Memory B cell (primary cell): Measurements from ENCODE around the gene ARHGEF7.
A peak's percentile ranks its signal among the peaks of the same experiment; 100 is the strongest.
"Not testable (repeated sequence)": the region's sequence is repeated elsewhere in the genome, so short reads cannot be mapped to it uniquely, and the experiment has no call there.

ENCODE experiments used
- ATAC-seq: fragments of 150-1000 bp; cut with Tn5 transposase; 2 replicates; pipeline ENCODE4 v1.10.0; 2021; ENCODE audit warnings: low read depth, mild to moderate bottlenecking, moderate library complexity
- DNase-seq, 2 donors: peaks; one replicate each; pipeline ENCODE4 v3.0.0; 2022; ENCODE audit warnings: low spot score in 2 of 2
- H3K27ac Mint-ChIP-seq: one replicate; pipeline ENCODE4 v1.8.0; 2022; ENCODE audit warnings: mild to moderate bottlenecking, moderate library complexity, mixed read lengths
- H3K27me3 Mint-ChIP-seq: one replicate; pipeline ENCODE4 v1.8.0; 2022; ENCODE audit warnings: mixed read lengths
- H3K36me3 Mint-ChIP-seq: one replicate; pipeline ENCODE4 v1.8.0; 2022; ENCODE audit warnings: mild to moderate bottlenecking, mixed read lengths
- H3K4me1 Mint-ChIP-seq: one replicate; pipeline ENCODE4 v1.8.0; 2022; ENCODE audit warnings: mixed read lengths
- H3K4me3 Mint-ChIP-seq: one replicate; pipeline ENCODE4 v1.8.0; 2022; ENCODE audit warnings: mild to moderate bottlenecking, moderate library complexity, mixed read lengths
- H3K9me3 Mint-ChIP-seq: one replicate; pipeline ENCODE4 v1.8.0; 2022; ENCODE audit warnings: mixed read lengths

ARHGEF7 gene, protein sequence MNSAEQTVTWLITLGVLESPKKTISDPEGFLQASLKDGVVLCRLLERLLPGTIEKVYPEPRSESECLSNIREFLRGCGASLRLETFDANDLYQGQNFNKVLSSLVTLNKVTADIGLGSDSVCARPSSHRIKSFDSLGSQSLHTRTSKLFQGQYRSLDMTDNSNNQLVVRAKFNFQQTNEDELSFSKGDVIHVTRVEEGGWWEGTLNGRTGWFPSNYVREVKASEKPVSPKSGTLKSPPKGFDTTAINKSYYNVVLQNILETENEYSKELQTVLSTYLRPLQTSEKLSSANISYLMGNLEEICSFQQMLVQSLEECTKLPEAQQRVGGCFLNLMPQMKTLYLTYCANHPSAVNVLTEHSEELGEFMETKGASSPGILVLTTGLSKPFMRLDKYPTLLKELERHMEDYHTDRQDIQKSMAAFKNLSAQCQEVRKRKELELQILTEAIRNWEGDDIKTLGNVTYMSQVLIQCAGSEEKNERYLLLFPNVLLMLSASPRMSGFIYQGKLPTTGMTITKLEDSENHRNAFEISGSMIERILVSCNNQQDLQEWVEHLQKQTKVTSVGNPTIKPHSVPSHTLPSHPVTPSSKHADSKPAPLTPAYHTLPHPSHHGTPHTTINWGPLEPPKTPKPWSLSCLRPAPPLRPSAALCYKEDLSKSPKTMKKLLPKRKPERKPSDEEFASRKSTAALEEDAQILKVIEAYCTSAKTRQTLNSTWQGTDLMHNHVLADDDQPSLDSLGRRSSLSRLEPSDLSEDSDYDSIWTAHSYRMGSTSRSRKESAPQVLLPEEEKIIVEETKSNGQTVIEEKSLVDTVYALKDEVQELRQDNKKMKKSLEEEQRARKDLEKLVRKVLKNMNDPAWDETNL

DNA sequence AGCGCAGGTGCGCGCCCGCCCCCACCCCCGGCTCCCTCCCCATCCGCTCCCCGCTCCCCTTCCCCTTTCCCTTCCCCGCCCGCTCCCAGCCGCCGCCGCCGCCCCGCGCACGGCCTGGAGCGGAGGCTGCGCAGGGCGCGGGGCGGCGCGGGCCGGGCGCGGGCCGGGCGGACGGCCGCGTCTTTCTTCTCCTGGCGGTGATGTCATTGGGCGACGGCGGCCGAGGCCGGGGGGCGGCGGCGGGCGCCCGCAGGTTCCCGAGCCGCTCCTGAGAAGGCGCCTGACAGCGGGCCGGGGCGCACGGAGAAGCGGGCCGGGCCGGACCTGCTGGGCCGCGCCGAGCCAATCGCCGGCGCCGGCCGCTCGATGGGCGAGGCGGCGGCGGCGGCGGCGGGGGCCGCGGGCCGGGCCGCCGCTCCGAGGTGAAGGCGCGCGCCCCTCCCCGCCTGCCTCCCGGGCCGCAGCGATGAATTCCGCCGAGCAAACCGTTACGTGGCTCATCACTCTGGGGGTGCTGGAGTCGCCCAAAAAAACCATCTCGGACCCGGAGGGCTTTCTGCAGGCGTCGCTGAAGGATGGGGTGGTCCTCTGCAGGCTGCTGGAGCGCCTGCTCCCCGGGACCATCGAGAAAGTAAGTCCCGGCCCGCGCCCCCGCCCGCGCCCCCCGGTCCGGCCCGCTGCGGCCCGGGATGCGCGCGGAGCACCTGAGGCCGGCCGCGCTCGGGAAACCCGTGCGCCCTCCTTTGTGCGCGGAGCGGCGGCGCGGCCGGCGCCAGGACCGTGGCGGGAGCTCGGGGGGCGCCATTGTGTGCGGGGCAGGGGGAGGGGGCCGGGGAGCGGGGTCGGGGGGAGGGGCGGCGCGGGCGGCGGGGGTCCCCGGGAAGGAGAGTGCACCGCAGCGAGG lies at the start of gene ARHGEF7:
Gene ARHGEF7, plus strand, starts transcription at position 250 of the 904 bp plus-strand sequence. Its CDS starts 217 bp downstream, at position 467.
- ATAC-seq: peak; percentile 39
- Mint-ChIP-seq H3K4me3 (peak within 1 kb of the TSS; percentile 87), H3K36me3 (no peaks in the 10 kb centered on the region), H3K27me3 (peaks cover 25% of the 10 kb centered on the region), H3K27ac (no peak within 1 kb of the TSS), H3K9me3 (no peaks in the 10 kb centered on the region), H3K4me1 (peaks cover 11% of the 10 kb centered on the region)
- no peak for DNase-seq

DNA sequence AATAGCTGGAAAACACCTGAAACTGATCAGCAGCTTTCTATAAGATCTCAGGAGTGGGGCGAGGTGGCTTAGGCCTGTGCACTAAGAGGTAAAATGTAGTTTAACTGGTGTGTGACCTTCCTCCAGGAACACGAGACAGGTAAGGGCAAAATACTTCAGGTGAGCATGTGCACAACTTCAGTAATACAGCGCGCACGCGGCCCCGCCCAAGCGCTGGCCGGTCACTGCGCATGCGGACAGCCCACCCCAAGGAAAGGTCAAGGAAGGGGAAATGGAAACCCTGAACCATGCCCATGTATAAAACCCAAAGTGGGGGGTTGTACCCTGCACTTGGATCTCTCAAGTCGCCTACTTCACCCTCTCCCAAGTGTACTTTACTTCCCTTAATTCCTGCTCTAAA lies 49.4 kb upstream of the ARHGEF7 start:
- Mint-ChIP-seq H3K36me3 (peaks cover 3% of the 10 kb centered on the region), H3K4me3 (no peak overlapping the region), H3K27me3 (peaks cover 23% of the 10 kb centered on the region), H3K27ac (no peak overlapping the region), H3K9me3 (peaks cover 2% of the 10 kb centered on the region), H3K4me1 (peaks cover 9% of the 10 kb centered on the region)
- ATAC-seq (no peak), DNase-seq (no peak)

DNA sequence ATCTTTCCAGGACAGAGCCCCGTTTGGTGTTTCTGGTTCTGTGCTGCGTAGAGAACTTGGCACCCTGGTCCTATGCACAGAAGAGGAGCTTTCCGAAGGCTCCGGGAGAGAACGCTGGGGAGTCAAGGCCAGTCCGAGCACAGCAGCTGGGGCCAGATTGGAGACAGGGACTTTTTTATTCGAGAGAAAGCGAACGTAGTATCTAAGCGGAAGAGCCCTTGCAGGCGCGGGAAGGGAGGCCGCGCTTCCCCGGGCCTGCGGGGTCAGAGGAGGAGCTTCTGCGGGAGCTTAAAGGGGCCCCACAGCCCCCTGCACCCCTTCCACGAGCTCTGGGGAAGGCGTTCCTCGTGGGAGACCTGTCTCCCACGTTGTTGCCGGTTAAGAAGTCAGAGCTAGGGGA lies 48.6 kb upstream of the ARHGEF7 start:
- peaks cover 4% of the 10 kb centered on the region for H3K36me3 Mint-ChIP-seq
- H3K27ac Mint-ChIP-seq: no peak overlapping the region
- peaks cover 13% of the 10 kb centered on the region for H3K4me1 Mint-ChIP-seq
- peaks cover 22% of the 10 kb centered on the region for H3K27me3 Mint-ChIP-seq
- DNase-seq: no peak
- no peak for ATAC-seq
- H3K9me3 Mint-ChIP-seq: peaks cover 7% of the 10 kb centered on the region
- peak overlapping the region; percentile 78 for H3K4me3 Mint-ChIP-seq

DNA sequence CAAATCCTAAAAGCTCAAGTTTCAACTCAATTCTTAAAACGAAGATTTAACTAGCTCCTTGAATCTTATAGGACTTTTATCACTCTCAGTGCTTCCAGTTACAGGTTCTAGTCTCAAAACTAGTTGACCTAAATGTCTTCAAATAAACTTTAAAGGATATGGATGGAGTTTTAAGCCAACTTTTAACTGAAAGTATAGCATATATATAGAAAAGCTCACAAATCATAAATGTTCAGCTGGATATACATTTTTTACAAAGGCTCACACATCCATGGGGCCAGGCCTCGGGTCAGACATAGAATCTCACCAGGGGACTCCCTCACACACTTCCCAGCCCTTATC lies 47.1 kb upstream of the ARHGEF7 start:
- no peak for DNase-seq
- ATAC-seq: no peak
- H3K27me3 Mint-ChIP-seq: peaks cover 16% of the 10 kb centered on the region
- H3K4me3 Mint-ChIP-seq: peak overlapping the region; percentile 82
- H3K36me3 Mint-ChIP-seq: peaks cover 10% of the 10 kb centered on the region
- no peak overlapping the region for H3K27ac Mint-ChIP-seq
- H3K4me1 Mint-ChIP-seq: peaks cover 13% of the 10 kb centered on the region
- peaks cover 12% of the 10 kb centered on the region for H3K9me3 Mint-ChIP-seq

DNA sequence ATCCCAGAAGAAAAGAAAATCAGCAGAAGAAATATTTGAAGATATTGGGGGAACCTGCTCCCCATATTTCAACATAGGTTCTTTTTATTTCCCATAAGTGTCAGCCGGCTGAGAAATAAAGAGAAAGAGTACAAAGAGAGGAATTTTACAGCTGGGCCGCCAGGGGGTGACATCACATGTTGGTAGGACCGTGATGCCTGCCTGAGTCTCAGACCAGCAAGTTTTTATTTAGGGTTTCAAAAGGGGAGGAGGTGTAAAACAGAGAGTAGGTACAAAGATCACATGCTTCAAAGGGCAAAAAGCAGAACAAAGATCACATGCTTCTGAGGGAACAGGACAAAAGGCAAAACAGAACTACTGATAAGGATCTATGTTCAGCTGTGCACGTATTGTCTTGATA lies 44.0 kb upstream of the ARHGEF7 start:
- not testable (repeated sequence) for H3K27me3 Mint-ChIP-seq, DNase-seq, H3K4me3 Mint-ChIP-seq, H3K36me3 Mint-ChIP-seq, H3K27ac Mint-ChIP-seq, ATAC-seq
- Mint-ChIP-seq H3K9me3 (peaks cover 29% of the 10 kb centered on the region), H3K4me1 (peaks cover 13% of the 10 kb centered on the region)

DNA sequence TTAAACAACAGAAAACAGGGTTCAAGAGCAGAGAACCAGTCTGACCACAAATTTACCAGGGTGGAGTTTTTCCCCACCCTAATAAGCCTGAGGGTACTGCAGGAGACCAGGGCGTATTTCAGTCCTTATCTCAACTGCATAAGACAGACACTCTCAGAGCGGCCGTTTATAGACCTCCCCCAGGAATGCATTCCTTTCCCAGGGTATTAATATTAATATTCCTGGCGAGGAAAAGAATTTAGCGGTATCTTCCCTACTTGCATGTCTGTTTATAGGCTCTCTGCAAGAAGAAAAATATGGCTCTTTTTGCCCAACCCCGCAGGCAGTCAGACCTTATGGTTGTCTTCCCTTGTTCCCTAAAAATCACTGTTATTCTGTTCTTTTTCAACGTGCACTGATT lies 43.6 kb upstream of the ARHGEF7 start:
- H3K4me3 Mint-ChIP-seq, DNase-seq, H3K27me3 Mint-ChIP-seq, H3K36me3 Mint-ChIP-seq, ATAC-seq, H3K27ac Mint-ChIP-seq: not testable (repeated sequence)
- Mint-ChIP-seq H3K9me3 (peaks cover 29% of the 10 kb centered on the region), H3K4me1 (peaks cover 11% of the 10 kb centered on the region)

DNA sequence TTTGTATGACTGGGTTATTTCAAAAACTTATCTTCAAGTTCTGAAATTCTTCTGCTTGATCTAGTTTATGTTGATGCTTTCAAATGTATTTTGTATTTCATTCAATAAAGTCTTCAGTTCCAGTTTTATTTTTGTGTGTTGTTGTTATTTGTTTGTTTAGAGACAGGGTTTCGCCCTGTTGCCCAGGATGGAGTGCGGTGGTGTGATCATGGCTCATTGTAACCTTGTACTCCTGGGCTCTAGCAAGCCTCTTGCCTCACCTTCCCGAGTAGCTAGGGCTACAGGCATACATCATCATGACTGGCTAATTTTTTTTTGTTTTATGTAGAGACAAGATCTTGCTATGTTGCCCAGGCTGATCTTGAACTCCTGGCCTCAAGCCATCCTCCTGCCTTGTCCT lies 40.3 kb upstream of the ARHGEF7 start:
- DNase-seq (no peak), ATAC-seq (no peak)
- Mint-ChIP-seq H3K27ac (peak overlapping the region; percentile 35), H3K27me3 (no peaks in the 10 kb centered on the region), H3K4me1 (peaks cover 5% of the 10 kb centered on the region), H3K4me3 (no peak overlapping the region), H3K36me3 (peaks cover 8% of the 10 kb centered on the region), H3K9me3 (peaks cover 29% of the 10 kb centered on the region)

DNA sequence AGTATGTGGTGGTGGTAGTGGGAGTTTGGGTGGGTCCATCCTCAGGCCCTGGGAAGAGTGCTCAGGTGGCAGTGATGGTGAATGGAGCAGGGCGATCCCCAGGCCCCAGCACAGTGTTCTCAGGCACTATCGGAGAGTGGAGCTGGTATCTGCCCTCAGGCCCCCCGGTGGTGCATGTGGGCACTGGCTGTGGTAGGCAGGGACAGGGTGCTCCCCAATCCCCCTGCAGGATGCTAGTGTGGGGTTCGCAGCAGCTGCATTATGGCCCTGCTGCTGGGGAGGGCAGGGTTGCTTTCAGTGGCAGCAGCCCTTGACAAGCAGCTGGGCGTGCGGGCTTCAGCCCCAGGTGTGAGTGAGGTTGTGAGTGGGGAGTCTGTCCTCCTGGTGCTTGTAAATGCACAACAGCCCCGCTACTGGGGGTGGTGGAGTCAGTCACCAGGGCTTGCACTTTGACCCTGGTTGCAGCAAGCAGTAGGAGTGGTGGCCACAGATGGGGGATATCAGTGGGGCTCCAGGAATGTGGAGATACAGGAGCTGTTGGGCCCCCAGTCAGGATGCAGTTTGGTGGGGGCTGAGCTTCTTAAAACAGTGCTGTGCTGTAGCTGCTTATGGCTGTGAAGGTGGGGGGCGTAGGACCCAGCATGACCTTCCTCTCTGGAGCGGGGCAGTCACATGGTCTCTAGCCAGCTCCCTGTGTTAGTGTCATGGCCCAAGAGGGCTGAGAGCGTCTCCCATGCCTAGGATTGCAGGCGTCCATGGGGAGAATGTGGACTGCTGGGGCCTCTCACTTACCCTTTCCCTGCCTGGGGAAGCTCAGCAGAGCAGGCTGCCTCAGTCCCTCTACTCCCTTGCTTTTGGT lies 38.7 kb upstream of the ARHGEF7 start:
- DNase-seq (no peak), ATAC-seq (no peak)
- Mint-ChIP-seq H3K27ac (no peak overlapping the region), H3K36me3 (peaks cover 5% of the 10 kb centered on the region), H3K27me3 (no peaks in the 10 kb centered on the region), H3K4me1 (no peaks in the 10 kb centered on the region), H3K4me3 (no peak overlapping the region), H3K9me3 (peaks cover 22% of the 10 kb centered on the region)

DNA sequence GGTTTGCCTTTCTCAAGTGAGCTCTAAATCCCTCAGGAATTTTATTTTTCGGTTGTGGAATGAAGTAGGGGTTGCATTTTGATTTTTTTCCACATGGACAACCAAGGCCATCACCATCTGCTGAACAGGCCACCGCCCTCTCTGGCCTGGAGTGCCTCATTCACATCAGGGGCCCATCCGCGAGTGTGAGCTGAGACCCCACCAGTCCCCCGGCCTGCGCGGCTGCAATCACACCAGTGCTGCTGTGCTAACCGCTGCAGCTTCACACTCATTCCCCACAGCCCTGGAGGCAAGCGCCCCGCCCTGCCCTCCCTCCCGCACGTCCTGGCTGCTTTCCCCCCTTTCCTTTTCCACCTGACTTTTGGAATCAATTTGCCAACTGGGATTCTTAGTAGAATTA lies 35.7 kb upstream of the ARHGEF7 start:
- DNase-seq (no peak), ATAC-seq (no peak)
- H3K4me1 Mint-ChIP-seq: no peaks in the 10 kb centered on the region
- peaks cover 14% of the 10 kb centered on the region for H3K9me3 Mint-ChIP-seq
- peaks cover 4% of the 10 kb centered on the region for H3K27me3 Mint-ChIP-seq
- no peaks in the 10 kb centered on the region for H3K36me3 Mint-ChIP-seq
- no peak overlapping the region for H3K27ac Mint-ChIP-seq
- no peak overlapping the region for H3K4me3 Mint-ChIP-seq

DNA sequence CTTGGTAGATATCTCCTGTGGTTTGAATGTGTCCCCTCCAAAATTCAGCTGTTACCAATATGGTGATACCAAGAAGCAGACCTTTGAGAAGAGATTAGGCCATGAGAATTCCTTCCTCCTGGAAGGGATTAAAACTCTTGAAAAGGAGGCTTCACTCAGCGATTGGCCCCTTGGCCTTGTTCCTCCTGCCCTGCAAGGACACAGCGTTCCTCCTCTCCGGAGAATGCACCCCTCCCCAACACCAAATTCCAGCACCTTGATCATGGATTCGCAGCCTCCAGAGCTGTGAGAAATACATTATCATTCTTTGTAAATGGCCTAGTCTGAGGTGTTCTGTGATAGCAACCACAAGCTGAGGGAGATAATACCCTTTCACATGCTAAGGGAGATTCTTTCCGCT lies 34.5 kb upstream of the ARHGEF7 start:
- H3K27me3 Mint-ChIP-seq: peaks cover 4% of the 10 kb centered on the region
- ATAC-seq (no peak), DNase-seq (no peak)
- peaks cover 4% of the 10 kb centered on the region for H3K9me3 Mint-ChIP-seq
- no peak overlapping the region for H3K27ac Mint-ChIP-seq
- no peaks in the 10 kb centered on the region for H3K4me1 Mint-ChIP-seq
- no peaks in the 10 kb centered on the region for H3K36me3 Mint-ChIP-seq
- no peak overlapping the region for H3K4me3 Mint-ChIP-seq

DNA sequence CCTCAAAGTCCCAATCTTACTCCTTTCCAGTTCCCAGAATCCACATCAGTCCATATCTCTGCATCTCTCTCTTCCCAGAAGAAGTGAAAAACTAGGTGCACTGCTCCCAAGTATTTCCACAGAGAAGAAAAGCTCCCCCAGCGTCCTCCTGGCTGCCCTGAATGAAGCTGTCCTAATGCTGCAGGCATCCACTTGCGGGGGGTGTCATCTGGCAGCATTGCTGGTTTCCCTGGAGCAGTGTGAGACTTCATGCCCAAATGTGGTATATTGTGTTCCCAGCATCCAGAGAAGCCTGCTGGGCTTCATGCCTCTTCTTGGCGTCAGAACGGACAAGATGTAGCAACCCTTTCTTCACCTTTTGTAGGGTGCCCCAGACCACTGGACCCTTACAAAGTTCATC lies 32.9 kb upstream of the ARHGEF7 start:
- H3K4me3 Mint-ChIP-seq: no peak overlapping the region
- no peaks in the 10 kb centered on the region for H3K4me1 Mint-ChIP-seq
- DNase-seq (no peak), ATAC-seq (no peak)
- H3K9me3 Mint-ChIP-seq: no peaks in the 10 kb centered on the region
- H3K27ac Mint-ChIP-seq: no peak overlapping the region
- no peaks in the 10 kb centered on the region for H3K36me3 Mint-ChIP-seq
- peaks cover 8% of the 10 kb centered on the region for H3K27me3 Mint-ChIP-seq

DNA sequence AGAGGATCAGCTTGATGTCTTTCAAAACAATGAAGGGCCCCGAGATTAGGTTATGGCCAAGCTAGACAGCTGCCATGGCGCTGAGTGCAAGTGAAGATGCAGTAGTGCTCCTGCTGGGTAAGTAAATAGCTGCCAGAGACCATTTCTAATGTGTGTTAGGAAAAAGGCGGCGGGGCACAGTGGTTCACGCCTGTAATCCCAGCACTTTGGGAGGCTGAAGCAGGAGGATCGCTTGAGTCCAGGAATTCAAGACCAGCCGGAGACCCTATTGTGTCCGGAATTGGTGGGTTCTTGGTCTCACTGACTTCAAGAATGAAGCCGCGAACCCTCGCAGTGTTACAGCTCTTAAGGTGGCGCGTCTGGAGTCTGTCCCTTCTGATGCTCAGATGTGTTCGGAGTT lies 32.3 kb upstream of the ARHGEF7 start:
- H3K36me3 Mint-ChIP-seq, H3K9me3 Mint-ChIP-seq, H3K4me3 Mint-ChIP-seq, ATAC-seq, H3K27ac Mint-ChIP-seq, H3K27me3 Mint-ChIP-seq, H3K4me1 Mint-ChIP-seq, DNase-seq: not testable (repeated sequence)

DNA sequence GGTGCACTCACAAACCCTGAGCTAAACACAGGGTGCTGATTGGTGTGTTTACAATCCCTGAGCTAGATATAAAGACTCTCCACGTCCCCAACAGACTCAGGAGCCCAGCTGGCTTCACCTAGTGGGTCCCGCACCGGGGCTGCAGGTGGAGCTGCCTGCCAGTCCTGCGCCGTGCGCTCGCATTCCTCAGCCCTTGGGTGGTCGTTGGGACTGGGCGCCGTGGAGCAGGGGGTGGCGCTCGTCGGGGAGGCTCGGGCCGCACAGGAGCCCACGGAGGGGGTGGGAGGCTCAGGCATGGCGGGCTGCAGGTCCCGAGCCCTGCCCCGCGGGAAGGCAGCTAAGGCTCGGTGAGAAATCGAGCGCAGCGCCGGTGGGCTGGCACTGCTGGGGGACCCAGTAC lies 31.4 kb upstream of the ARHGEF7 start:
- not testable (repeated sequence) for DNase-seq, H3K36me3 Mint-ChIP-seq, ATAC-seq, H3K4me3 Mint-ChIP-seq, H3K27ac Mint-ChIP-seq, H3K9me3 Mint-ChIP-seq, H3K4me1 Mint-ChIP-seq
- H3K27me3 Mint-ChIP-seq: peaks cover 10% of the 10 kb centered on the region
